Measurements from ENCODE around the gene BSG.
"Not testable (repeated sequence)": the region's sequence is repeated elsewhere in the genome, so short reads cannot be mapped to it uniquely, and the experiment has no call there.

BSG gene

GRCh38 chr19:572743-573518 lies 535 bp downstream of the BSG start:
- peak; percentile 50 for DNase-seq

GRCh38 chr19:573519-573825 lies 1.1 kb downstream of the BSG start:
- DNase-seq, result no peak

DNA sequence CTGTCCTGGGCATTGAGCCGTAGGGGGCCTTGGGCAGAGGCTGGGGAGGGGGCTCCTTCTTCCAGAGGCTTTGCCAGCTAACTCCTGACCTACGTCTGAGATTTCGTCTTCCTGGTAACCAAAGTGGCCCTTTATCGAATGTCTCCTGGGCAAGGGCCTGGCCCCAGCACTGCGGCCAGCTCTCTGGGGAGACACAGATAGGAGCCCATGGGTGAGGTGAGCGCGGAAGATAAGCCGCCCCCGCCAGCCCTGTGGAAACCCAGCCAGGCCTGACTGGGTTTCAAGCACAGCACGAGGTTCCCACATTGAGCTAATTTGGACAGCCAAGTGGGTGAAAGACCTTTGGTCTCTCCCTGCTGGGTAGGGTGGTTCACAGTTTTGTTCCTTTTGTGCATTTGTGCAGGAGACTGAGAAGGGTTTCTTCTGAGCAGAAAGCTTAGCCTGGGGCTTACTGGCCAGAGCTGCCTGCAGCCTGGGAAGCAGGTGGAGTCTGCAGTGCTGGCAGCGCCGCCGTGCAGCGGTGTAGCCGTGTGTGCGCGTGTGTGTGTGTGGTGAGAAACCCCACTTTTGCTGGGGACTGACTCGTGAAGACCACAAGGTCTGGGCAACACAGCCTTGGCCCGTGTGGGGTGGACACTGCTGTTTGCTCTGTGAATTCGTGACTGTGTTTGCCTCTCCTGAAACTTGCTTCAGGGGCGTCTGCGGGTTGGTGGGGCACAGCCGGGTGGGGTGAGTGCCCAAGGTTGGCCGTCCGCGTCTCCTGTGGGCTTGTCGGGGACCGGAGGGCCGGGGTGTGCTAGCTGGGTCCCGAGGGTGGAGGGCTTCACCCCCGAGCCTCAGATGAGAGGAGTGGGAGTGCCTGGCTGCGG lies 2.5 kb downstream of the BSG start:
- no peak for DNase-seq

GRCh38 chr19:575527-576506 lies 3.4 kb downstream of the BSG start:
- peak; percentile 56 for DNase-seq

DNA sequence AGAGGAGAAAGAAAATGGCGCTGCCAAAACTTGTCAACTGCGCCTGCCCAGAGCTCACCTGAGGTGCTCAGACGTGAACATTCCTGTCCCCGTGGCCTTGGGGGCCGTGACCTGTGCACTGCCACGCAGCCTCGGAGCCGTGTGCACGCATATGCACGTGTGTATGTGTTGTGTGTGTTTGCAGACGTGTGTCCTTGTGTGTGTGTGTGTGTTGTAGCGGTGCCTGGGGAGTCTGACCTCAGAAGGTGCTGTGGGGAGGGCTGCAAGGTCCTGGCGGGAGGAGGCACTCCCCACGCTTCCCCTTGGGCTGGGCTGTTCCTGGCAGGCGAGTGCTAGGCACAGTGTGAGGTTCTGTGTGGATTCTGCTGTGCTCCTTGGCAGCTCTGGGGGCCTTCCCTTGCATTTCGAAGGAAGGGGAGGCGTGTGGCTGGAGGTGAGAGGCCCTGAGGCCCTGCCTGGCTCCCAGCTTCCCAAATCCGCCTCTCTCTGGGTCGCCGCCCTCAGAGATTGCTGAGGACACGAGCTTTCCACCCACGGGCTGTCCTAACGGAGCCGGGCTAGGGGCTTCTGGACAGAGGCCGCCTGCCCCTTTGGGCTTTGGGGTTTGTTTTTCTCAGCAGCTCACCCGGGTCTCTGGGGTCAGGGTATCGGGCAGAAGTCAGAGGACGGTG lies 4.5 kb downstream of the BSG start:
- DNase-seq, result no peak

DNA sequence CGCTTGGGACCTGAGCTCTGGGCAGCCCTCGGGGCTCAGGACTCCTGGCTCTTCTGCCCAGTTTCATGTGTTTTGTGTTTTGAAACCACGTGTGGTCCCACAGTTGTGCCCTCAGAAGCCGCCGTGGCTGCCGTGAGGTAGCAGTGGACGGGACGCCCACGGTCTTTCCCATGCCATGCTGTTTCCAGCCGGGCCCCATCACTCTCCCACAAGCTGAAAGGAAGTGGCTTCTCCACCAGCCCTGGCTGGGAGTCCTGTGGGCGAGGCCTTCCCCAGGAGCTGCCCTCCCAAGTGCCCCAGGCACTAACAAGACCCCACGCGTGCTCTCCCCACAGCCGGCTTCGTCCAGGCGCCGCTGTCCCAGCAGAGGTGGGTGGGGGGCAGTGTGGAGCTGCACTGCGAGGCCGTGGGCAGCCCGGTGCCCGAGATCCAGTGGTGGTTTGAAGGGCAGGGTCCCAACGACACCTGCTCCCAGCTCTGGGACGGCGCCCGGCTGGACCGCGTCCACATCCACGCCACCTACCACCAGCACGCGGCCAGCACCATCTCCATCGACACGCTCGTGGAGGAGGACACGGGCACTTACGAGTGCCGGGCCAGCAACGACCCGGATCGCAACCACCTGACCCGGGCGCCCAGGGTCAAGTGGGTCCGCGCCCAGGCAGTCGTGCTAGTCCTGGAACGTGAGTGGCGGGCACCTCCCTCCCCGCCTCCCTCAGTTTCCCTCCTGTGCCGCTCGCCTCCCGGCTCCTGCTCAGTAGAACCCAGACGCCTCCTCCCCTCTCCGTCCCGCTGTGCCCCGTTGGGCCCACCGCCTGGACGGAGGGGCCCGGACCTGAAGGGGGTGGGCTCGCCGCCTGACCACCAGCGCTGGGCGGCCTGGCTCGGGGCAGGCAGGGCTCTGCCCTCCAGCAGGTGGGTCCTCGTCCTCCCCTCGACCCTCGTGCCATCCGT lies 5.3 kb downstream of the BSG start:
- no peak for DNase-seq

- DNase-seq, result no peak
Measured at GRCh38 chr19:579111-579841, 6.9 kb downstream of the BSG start.

DNA sequence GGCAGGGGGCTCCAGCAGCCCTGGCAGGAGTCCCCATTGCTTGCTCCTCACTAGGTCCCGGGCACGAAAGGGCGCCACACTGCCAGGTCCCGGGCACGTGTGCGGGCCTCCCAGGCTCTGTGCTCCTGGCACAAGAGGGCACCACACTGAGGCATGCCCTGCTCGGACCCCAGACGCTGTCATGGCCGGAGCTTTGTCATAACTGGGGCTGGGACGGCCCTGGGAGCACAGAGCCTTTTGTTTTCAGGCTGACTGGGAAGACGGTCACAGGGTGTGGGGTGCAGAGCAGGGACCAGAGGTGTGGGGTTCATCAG lies 7.4 kb downstream of the BSG start:
- no peak for DNase-seq

GRCh38 chr19:580274-580835 lies 8.0 kb downstream of the BSG start:
- DNase-seq, result no peak

- no peak for DNase-seq
Measured at GRCh38 chr19:581399-582111, 9.2 kb downstream of the BSG start.

- DNase-seq, result no peak
Measured at GRCh38 chr19:582497-583197, 10.3 kb downstream of the BSG start.

GRCh38 chr19:583198-583967 lies 11.0 kb downstream of the BSG start:
- DNase-seq, result no peak

- DNase-seq, result no peak
Measured at GRCh38 chr19:583968-584239, 11.5 kb downstream of the BSG start.

- DNase-seq, result peak; percentile 42
Measured at GRCh38 chr19:584240-585001, 12.0 kb downstream of the BSG start.

GRCh38 chr19:585146-585545 lies 12.8 kb downstream of the BSG start:
- not testable (repeated sequence) for DNase-seq

- peak; percentile 38 for DNase-seq
Measured at GRCh38 chr19:585551-586110, 13.2 kb downstream of the BSG start.

DNA sequence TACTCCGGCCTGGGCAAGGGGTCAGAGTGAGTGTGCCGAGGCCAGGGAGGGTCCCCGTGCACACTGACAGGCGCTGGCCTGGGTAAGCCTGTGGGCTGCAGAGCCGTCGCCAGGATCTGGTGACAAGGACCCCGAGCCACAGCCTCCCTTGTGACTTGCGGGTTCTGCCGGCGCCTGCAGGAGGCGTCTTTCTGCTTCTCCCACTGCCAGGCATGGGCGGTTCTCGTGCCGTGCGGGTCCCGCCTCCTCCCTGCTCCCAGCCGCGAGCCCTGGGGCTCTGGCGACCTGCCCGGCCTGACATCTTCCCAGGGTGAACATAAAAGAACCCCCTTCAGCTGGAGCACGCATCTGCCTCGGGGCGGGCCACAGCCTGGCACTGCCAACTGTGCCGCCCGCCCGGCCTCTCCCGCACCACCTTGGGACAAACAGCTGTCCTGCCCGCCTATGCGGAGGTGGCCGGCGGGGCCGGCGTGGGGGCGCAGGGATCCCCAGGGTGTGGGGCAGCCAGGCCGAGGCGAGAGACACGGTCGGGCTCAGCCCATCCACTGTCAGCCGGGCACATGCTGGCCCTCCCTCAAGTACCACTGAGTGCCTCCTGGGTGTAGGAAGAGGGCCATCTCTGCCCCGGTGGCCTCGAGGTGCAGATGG lies 15.8 kb downstream of the BSG start:
- DNase-seq, result peak; percentile 86

All from fibroblast of skin of back (primary cell).